GM23338 (cell line): ENCODE data around the gene IQCK. TPM values are rescaled to one million over a fixed set of nuclear protein-coding genes. Genes with fewer than 3 reads are reported as not detected.

Source experiments
- ATAC-seq: fragments of 200-7000 bp; cut with Tn5 transposase; 3 replicates; pipeline ENCODE4 v1.9.1; 2020
- DNase-seq: peaks from one replicate; pipeline ENCODE4 v3.0.0-alpha.2; 2015; ENCODE audit warnings: low spot score
- H2AFZ ChIP-seq: fragments of 200-600 bp; sonication (generic); 2 replicates; pipeline ENCODE4 v1.8.0; 2016; ENCODE audit warnings: antibody characterized with exemption, mild to moderate bottlenecking, moderate library complexity
- H3F3A ChIP-seq: fragments of 200-600 bp; sonication (generic); replicated peaks from 2 replicates; pipeline ENCODE4 v1.8.0; 2017; ENCODE audit warnings: antibody characterized with exemption, mixed run types, low read depth
- H3K27ac ChIP-seq: fragments of 200-600 bp; sonication (generic); 2 replicates; pipeline ENCODE4 v1.6.1; 2016; ENCODE audit warnings: low read depth
- H3K27me3 ChIP-seq: fragments of 200-600 bp; sonication (generic); 2 replicates; pipeline ENCODE4 v1.8.0; 2016; ENCODE audit warnings: mild to moderate bottlenecking, mixed run types, moderate library complexity; ENCODE audit not compliant: insufficient read depth
- H3K36me3 ChIP-seq: fragments of 200-600 bp; sonication (generic); 2 replicates; pipeline ENCODE4 v1.8.0; 2016; ENCODE audit warnings: mild to moderate bottlenecking; ENCODE audit not compliant: insufficient read depth
- H3K4me1 ChIP-seq: fragments of 200-600 bp; sonication (generic); 2 replicates; pipeline ENCODE4 v1.8.0; 2016; ENCODE audit warnings: mild to moderate bottlenecking, moderate library complexity; ENCODE audit not compliant: insufficient read depth
- H3K4me2 ChIP-seq: fragments of 200-600 bp; sonication (generic); 2 replicates; pipeline ENCODE4 v1.7.1; 2017; ENCODE audit warnings: mixed run types
- H3K4me3 ChIP-seq: fragments of 200-600 bp; sonication (generic); 2 replicates; pipeline ENCODE4 v1.6.1; 2016; ENCODE audit warnings: mixed run types
- H3K79me2 ChIP-seq: fragments of 200-600 bp; sonication (generic); replicated peaks from 2 replicates; pipeline ENCODE4 v1.8.0; 2017; ENCODE audit warnings: mild to moderate bottlenecking; ENCODE audit not compliant: insufficient read depth
- H3K9me2 ChIP-seq: fragments of 200-600 bp; sonication (generic); 2 replicates; pipeline ENCODE4 v1.8.0; 2017; ENCODE audit not compliant: insufficient read depth
- H4K20me1 ChIP-seq: fragments of 200-600 bp; sonication (generic); replicated peaks from 2 replicates; pipeline ENCODE4 v1.8.0; 2017; ENCODE audit warnings: mild to moderate bottlenecking; ENCODE audit not compliant: insufficient read depth
- H3K27ac Mint-ChIP-seq: 2 replicates; pipeline ENCODE4 v1.8.0; 2020; ENCODE audit warnings: inconsistent platforms, mild to moderate bottlenecking, moderate library complexity, mixed read lengths
- H3K27me3 Mint-ChIP-seq: 3 replicates; pipeline ENCODE4 v1.8.0; 2022; ENCODE audit warnings: low read depth, mild to moderate bottlenecking, moderate library complexity, mixed read lengths, inconsistent platforms; ENCODE audit not compliant: insufficient read depth, poor library complexity
- H3K36me3 Mint-ChIP-seq: 3 replicates; pipeline ENCODE4 v1.8.0; 2021; ENCODE audit warnings: low read depth, mild to moderate bottlenecking, inconsistent platforms, moderate library complexity, mixed read lengths
- H3K4me1 Mint-ChIP-seq: 3 replicates; pipeline ENCODE4 v1.8.0; 2020; ENCODE audit warnings: mild to moderate bottlenecking, inconsistent platforms, mixed read lengths
- H3K4me3 Mint-ChIP-seq: 3 replicates; pipeline ENCODE4 v1.8.0; 2021; ENCODE audit warnings: moderate library complexity, mild to moderate bottlenecking, inconsistent platforms, mixed read lengths
- H3K9me3 Mint-ChIP-seq: 3 replicates; pipeline ENCODE4 v1.8.0; 2020; ENCODE audit warnings: moderate library complexity, mild to moderate bottlenecking, inconsistent platforms, mixed read lengths
- CREB1 ChIP-seq: fragments of 250-450 bp; sonication (Bioruptor Pico); IDR thresholded peaks from 2 replicates; pipeline ENCODE4 v1.5.0; 2020; ENCODE audit warnings: low read depth, mild to moderate bottlenecking, moderate library complexity
- EZH2 ChIP-seq: fragments of 200-600 bp; sonication (generic); IDR thresholded peaks from one replicate; pipeline ENCODE4 v1.8.0; 2017; ENCODE audit warnings: antibody characterized with exemption, mild to moderate bottlenecking, low read depth; ENCODE audit not compliant: unreplicated experiment
- JUNB ChIP-seq: IDR thresholded peaks from one replicate; pipeline ENCODE4 v1.6.1; 2016; ENCODE audit warnings: antibody characterized with exemption; ENCODE audit not compliant: unreplicated experiment
- NANOG ChIP-seq: IDR thresholded peaks from 2 replicates; pipeline ENCODE4 v1.6.1; 2016; ENCODE audit warnings: antibody characterized with exemption, borderline replicate concordance
- POLR2AphosphoS5 ChIP-seq: IDR thresholded peaks from 2 replicates; pipeline ENCODE4 v1.6.1; 2016; ENCODE audit warnings: antibody characterized with exemption, low read depth
- ZNF331 ChIP-seq: fragments of 250-450 bp; sonication (Bioruptor Pico); IDR thresholded peaks from 2 replicates; pipeline ENCODE4 v1.5.0; 2020; ENCODE audit warnings: low read depth, mild to moderate bottlenecking, moderate library complexity
- polyA plus RNA-seq: library from polyadenylated mRNA; unstranded; fragments of >200 nt; fragmentation: Nextera tagmentation; extraction: Ambion mirVana; gene quantifications from 2 replicates; pipeline ENCODE4 v1.2.1, GENCODE V29; 2016
- total RNA-seq: library from RNA; depleted of rRNA; stranded (reverse); fragments of >200 nt; shearing (Covaris generic); gene quantifications from 2 replicates; pipeline ENCODE4 v1.2.3, GENCODE V29; 2014
- TF ChIP-seq, protein P1 (sequence below), 2 experiments: fragments of 200-600 bp in 1 of 2; sonication (generic) in 1 of 2; conservative IDR thresholded peaks; 2 replicates each; pipeline versions ENCODE4 v1.5.1 to v1.6.1; 2016 to 2017; ENCODE audit warnings: antibody characterized with exemption in 2 of 2, low read depth in 2 of 2, mild to moderate bottlenecking in 2 of 2, moderate library complexity in 1 of 2
- TF ChIP-seq, protein P2 (sequence below): IDR thresholded peaks from 2 replicates; pipeline ENCODE4 v1.6.1; 2016; ENCODE audit warnings: antibody characterized with exemption
- TF ChIP-seq, protein P3 (sequence below): IDR thresholded peaks from one replicate; pipeline ENCODE4 v1.6.1; 2018; ENCODE audit warnings: antibody characterized with exemption; ENCODE audit not compliant: unreplicated experiment

Gene IQCK
- total and polyA plus RNA-seq, 2 experiments from 2014 or later = 7.6 to 10.0 TPM

DNA sequence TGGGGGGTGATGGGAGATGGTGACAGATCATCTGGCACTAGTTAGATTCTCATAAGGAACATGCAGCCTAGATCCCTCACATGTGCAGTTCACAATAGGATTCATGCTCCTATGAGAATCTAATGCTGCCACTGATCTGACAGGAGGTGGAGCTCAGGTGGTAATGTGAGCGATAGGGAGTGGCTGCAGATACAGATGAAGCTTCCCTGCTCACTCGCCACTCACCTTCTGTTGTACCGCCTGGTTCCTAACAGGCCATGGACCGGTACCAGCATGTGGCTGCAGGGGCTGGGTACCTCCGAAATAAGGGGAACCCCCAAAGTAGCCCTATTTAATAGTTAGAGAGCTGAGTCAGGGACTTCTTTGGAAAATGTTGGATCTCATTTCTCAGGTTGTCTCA lies 106.1 kb downstream of the IQCK start:
- Histone ChIP-seq H2AFZ (no peak overlapping the region), H3K4me3 (no peak overlapping the region), H3K4me2 (no peak overlapping the region), H3K4me1 (no peaks in the 10 kb centered on the region), H3F3A (no peaks in the 10 kb centered on the region), H4K20me1 (no peaks in the 10 kb centered on the region), H3K27ac (no peak overlapping the region), H3K9me2 (no peaks in the 10 kb centered on the region), H3K79me2 (no peaks in the 10 kb centered on the region), H3K36me3 (no peaks in the 10 kb centered on the region), H3K27me3 (no peaks in the 10 kb centered on the region)
- DNase-seq (no peak), ATAC-seq (no peak)
- no peaks in the 10 kb centered on the region for H3K4me1 Mint-ChIP-seq
- H3K9me3 Mint-ChIP-seq = no peaks in the 10 kb centered on the region
- no peaks in the 10 kb centered on the region for H3K36me3 Mint-ChIP-seq
- H3K4me3 Mint-ChIP-seq = no peak overlapping the region
- TF ChIP-seq POLR2AphosphoS5 = no peak
- TF ChIP-seq, protein P1, sequence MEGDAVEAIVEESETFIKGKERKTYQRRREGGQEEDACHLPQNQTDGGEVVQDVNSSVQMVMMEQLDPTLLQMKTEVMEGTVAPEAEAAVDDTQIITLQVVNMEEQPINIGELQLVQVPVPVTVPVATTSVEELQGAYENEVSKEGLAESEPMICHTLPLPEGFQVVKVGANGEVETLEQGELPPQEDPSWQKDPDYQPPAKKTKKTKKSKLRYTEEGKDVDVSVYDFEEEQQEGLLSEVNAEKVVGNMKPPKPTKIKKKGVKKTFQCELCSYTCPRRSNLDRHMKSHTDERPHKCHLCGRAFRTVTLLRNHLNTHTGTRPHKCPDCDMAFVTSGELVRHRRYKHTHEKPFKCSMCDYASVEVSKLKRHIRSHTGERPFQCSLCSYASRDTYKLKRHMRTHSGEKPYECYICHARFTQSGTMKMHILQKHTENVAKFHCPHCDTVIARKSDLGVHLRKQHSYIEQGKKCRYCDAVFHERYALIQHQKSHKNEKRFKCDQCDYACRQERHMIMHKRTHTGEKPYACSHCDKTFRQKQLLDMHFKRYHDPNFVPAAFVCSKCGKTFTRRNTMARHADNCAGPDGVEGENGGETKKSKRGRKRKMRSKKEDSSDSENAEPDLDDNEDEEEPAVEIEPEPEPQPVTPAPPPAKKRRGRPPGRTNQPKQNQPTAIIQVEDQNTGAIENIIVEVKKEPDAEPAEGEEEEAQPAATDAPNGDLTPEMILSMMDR (conservative IDR thresholded peaks at IDR 0.05; ENCODE audit: low read depth in 2 of 2) = no peak
- no peak for TF ChIP-seq EZH2
- TF ChIP-seq, protein P2, sequence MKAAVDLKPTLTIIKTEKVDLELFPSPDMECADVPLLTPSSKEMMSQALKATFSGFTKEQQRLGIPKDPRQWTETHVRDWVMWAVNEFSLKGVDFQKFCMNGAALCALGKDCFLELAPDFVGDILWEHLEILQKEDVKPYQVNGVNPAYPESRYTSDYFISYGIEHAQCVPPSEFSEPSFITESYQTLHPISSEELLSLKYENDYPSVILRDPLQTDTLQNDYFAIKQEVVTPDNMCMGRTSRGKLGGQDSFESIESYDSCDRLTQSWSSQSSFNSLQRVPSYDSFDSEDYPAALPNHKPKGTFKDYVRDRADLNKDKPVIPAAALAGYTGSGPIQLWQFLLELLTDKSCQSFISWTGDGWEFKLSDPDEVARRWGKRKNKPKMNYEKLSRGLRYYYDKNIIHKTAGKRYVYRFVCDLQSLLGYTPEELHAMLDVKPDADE = no peak
- no peaks in the 10 kb centered on the region for H3K27me3 Mint-ChIP-seq
- no peak overlapping the region for H3K27ac Mint-ChIP-seq

DNA sequence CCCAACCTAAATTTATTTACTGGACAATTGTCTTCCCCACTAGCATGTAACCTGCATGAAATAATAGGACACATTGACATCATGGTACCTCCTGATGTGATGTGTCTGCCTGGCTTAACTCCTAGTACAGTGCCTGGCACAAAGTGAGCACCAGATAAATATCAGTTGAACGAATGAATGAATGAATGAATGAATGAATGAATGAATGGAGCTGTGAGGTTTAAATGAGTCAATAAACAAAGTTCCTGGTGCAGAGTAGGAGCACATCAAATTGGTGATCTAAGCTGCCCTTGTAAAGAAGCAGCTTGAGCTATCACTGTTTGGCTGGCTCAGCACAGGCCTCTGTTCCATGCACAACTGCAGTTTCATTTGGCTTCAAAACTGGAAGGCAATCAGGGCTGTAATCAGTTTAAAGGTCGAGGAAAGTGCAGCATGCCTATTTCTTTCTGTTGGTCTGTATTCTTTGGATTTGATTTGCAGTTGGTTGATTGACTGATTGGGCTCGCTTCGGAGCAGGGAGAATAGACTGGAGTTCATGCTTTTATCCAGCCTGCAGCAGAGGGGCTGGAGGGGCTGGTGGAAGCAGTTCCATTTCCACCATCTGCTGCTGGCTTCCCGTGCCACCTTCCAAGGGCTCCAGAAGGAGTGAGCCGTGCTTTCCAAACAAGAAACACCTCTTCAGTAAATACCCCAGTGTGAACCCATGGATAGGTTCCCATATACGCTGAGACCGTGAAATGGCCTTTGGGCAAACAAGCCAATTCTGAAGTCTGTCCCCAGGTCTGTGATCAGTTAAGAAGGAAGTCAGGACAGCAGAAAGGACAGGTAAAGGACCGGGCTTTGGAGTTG lies 112.0 kb downstream of the IQCK start:
- no peak overlapping the region for H3K27ac Mint-ChIP-seq
- Histone ChIP-seq H3K4me3 (no peak overlapping the region), H3K9me2 (no peaks in the 10 kb centered on the region), H3K36me3 (no peaks in the 10 kb centered on the region), H2AFZ (no peak overlapping the region), H3K79me2 (no peaks in the 10 kb centered on the region), H4K20me1 (no peaks in the 10 kb centered on the region), H3F3A (no peaks in the 10 kb centered on the region), H3K27ac (no peak overlapping the region), H3K4me1 (no peaks in the 10 kb centered on the region), H3K4me2 (no peak overlapping the region), H3K27me3 (no peaks in the 10 kb centered on the region)
- no peak overlapping the region for H3K4me3 Mint-ChIP-seq
- no peak for DNase-seq
- ATAC-seq = no peak
- H3K36me3 Mint-ChIP-seq = no peaks in the 10 kb centered on the region
- H3K9me3 Mint-ChIP-seq = no peaks in the 10 kb centered on the region
- no peaks in the 10 kb centered on the region for H3K27me3 Mint-ChIP-seq
- peaks cover 3% of the 10 kb centered on the region; the same call in 1 of the 3 replicates for H3K4me1 Mint-ChIP-seq
- no peak for TF ChIP-seq EZH2
- no peak for TF ChIP-seq ZNF331 (CRISPR knock-in tag)
- no peak for TF ChIP-seq POLR2AphosphoS5
- TF ChIP-seq, protein P3, sequence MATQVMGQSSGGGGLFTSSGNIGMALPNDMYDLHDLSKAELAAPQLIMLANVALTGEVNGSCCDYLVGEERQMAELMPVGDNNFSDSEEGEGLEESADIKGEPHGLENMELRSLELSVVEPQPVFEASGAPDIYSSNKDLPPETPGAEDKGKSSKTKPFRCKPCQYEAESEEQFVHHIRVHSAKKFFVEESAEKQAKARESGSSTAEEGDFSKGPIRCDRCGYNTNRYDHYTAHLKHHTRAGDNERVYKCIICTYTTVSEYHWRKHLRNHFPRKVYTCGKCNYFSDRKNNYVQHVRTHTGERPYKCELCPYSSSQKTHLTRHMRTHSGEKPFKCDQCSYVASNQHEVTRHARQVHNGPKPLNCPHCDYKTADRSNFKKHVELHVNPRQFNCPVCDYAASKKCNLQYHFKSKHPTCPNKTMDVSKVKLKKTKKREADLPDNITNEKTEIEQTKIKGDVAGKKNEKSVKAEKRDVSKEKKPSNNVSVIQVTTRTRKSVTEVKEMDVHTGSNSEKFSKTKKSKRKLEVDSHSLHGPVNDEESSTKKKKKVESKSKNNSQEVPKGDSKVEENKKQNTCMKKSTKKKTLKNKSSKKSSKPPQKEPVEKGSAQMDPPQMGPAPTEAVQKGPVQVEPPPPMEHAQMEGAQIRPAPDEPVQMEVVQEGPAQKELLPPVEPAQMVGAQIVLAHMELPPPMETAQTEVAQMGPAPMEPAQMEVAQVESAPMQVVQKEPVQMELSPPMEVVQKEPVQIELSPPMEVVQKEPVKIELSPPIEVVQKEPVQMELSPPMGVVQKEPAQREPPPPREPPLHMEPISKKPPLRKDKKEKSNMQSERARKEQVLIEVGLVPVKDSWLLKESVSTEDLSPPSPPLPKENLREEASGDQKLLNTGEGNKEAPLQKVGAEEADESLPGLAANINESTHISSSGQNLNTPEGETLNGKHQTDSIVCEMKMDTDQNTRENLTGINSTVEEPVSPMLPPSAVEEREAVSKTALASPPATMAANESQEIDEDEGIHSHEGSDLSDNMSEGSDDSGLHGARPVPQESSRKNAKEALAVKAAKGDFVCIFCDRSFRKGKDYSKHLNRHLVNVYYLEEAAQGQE = no peak
- no peak for TF ChIP-seq JUNB
- no peak for TF ChIP-seq CREB1 (CRISPR knock-in tag)
- TF ChIP-seq NANOG = no peak
